ENCODE data around the gene EGFLAM. TPM values are rescaled to one million over a fixed set of nuclear protein-coding genes. Genes with fewer than 3 reads are reported as not detected.

EGFLAM gene
- total RNA-seq, 1 experiment from 2014 or later: not detected

DNA sequence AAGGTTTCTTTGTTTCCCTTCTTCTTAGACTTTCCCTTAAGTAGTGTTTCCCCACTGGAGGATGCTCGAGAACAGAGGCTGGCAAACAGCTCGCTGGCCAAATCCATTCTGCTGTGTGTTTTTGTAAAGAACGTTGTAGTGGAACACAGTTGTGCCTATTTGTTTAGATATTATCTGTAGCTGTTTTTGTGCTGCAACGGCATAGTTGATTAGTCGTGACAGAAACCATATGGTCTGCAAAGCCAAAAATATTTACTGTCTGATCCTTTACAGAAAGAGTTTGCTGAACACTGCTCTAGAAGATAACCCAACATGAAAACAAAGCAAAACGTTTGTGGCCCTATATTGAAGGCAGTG, 47.0 kb upstream of the EGFLAM start:
- Histone ChIP-seq H3K27me3 (replicated peaks; ENCODE audit: control insufficient read depth, insufficient read depth, low read length) (no peaks in the 10 kb centered on the region), H3K4me3 (ENCODE audit: low read depth, low read length) (no peak overlapping the region), H3K9me3 (no peaks in the 10 kb centered on the region), H3K36me3 (ENCODE audit: control insufficient read depth, insufficient read depth, low read length) (no peaks in the 10 kb centered on the region), H3K4me1 (no peaks in the 10 kb centered on the region)
- no peak for TF ChIP-seq CTCF (IDR thresholded peaks at IDR 0.05; ENCODE audit: insufficient read depth in 1 of 2, low read depth in 1 of 2, low read length in 1 of 2, severe bottlenecking in 1 of 2, unreplicated experiment in 1 of 2)
- H3K4me3 Mint-ChIP-seq (ENCODE audit: unreplicated experiment): no peak overlapping the region
- CTCF ChIA-PET: no interaction called here
- peaks cover 7% of the 10 kb centered on the region for H3K4me1 Mint-ChIP-seq (ENCODE audit: low read depth, unreplicated experiment)
- POLR2A ChIA-PET: no interaction called here
- intact Hi-C loops (cut with micrococcal nuclease; ENCODE audit: unreplicated experiment): no loop called here
- peaks cover 7% of the 10 kb centered on the region for H3K27me3 Mint-ChIP-seq (ENCODE audit: insufficient read depth, unreplicated experiment)
- no peak for DNase-seq
- no peak overlapping the region for H3K27ac Mint-ChIP-seq (ENCODE audit: unreplicated experiment)
- no peaks in the 10 kb centered on the region for H3K9me3 Mint-ChIP-seq (ENCODE audit: unreplicated experiment)
- H3K36me3 Mint-ChIP-seq (ENCODE audit: insufficient read depth, unreplicated experiment): no peaks in the 10 kb centered on the region
- BruUV-seq (replicated peaks): no TSS peak

- DNase-seq: no peak
- Histone ChIP-seq H3K36me3 (ENCODE audit: control insufficient read depth, insufficient read depth, low read length) (no peaks in the 10 kb centered on the region), H3K9me3 (no peaks in the 10 kb centered on the region), H3K4me1 (no peaks in the 10 kb centered on the region), H3K27me3 (replicated peaks; ENCODE audit: control insufficient read depth, insufficient read depth, low read length) (no peaks in the 10 kb centered on the region), H3K4me3 (ENCODE audit: low read depth, low read length) (no peak overlapping the region)
- H3K27ac Mint-ChIP-seq (ENCODE audit: unreplicated experiment): no peak overlapping the region
- intact Hi-C loops (cut with micrococcal nuclease; ENCODE audit: unreplicated experiment): no loop called here
- H3K4me3 Mint-ChIP-seq (ENCODE audit: unreplicated experiment): no peak overlapping the region
- ChIA-PET CTCF (no interaction called here), POLR2A (no interaction called here)
- peaks cover 7% of the 10 kb centered on the region for H3K4me1 Mint-ChIP-seq (ENCODE audit: low read depth, unreplicated experiment)
- H3K36me3 Mint-ChIP-seq (ENCODE audit: insufficient read depth, unreplicated experiment): no peaks in the 10 kb centered on the region
- TF ChIP-seq CTCF (IDR thresholded peaks at IDR 0.05; ENCODE audit: insufficient read depth in 1 of 2, low read depth in 1 of 2, low read length in 1 of 2, severe bottlenecking in 1 of 2, unreplicated experiment in 1 of 2): no peak
- H3K9me3 Mint-ChIP-seq (ENCODE audit: unreplicated experiment): no peaks in the 10 kb centered on the region
- no TSS peak for BruUV-seq (replicated peaks)
- peaks cover 5% of the 10 kb centered on the region for H3K27me3 Mint-ChIP-seq (ENCODE audit: insufficient read depth, unreplicated experiment)
These were observed 46.1 kb upstream of the EGFLAM start for GRCh38 chr5:38212307-38212706.

- ChIA-PET CTCF (no interaction called here), POLR2A (no interaction called here)
- H3K36me3 Mint-ChIP-seq (ENCODE audit: insufficient read depth, unreplicated experiment): no peaks in the 10 kb centered on the region
- H3K4me1 ChIP-seq: no peaks in the 10 kb centered on the region
- H3K27me3 Mint-ChIP-seq (ENCODE audit: insufficient read depth, unreplicated experiment): peaks cover 4% of the 10 kb centered on the region
- no peaks in the 10 kb centered on the region for H3K4me1 Mint-ChIP-seq (ENCODE audit: low read depth, unreplicated experiment)
- H3K27ac Mint-ChIP-seq (ENCODE audit: unreplicated experiment): no peak overlapping the region
- H3K9me3 ChIP-seq: no peaks in the 10 kb centered on the region
- no peak overlapping the region for H3K4me3 ChIP-seq (ENCODE audit: low read depth, low read length)
- no peak for TF ChIP-seq CTCF (IDR thresholded peaks at IDR 0.05; ENCODE audit: insufficient read depth in 1 of 2, low read depth in 1 of 2, low read length in 1 of 2, severe bottlenecking in 1 of 2, unreplicated experiment in 1 of 2)
- no peaks in the 10 kb centered on the region; the same call in 1 of the 2 replicates for H3K27me3 ChIP-seq (replicated peaks; ENCODE audit: control insufficient read depth, insufficient read depth, low read length)
- intact Hi-C loops (cut with micrococcal nuclease; ENCODE audit: unreplicated experiment): no loop called here
- no TSS peak for BruUV-seq (replicated peaks)
- DNase-seq: no peak
- no peak overlapping the region for H3K4me3 Mint-ChIP-seq (ENCODE audit: unreplicated experiment)
- no peaks in the 10 kb centered on the region for H3K36me3 ChIP-seq (ENCODE audit: control insufficient read depth, insufficient read depth, low read length)
- no peaks in the 10 kb centered on the region for H3K9me3 Mint-ChIP-seq (ENCODE audit: unreplicated experiment)
These were observed 32.3 kb upstream of the EGFLAM start for GRCh38 chr5:38226091-38226490.

Data from Caco-2 (cell line).